HL-60 (cell line): ENCODE results near the gene AP1G1.

Experiments
- DNase-seq, 2 experiments: peaks; one replicate each; pipeline ENCODE4 v3.0.0-alpha.2; 2010 to 2020; ENCODE audit warnings: low read depth in 1 of 2, low spot score in 1 of 2
- H3K27ac ChIP-seq: fragments of 250-450 bp; sonication (Bioruptor Pico); replicated peaks from 2 replicates; pipeline ENCODE4 v1.5.1; 2020; ENCODE audit warnings: mild to moderate bottlenecking, moderate library complexity
- H3K27me3 ChIP-seq: fragments of 250-450 bp; sonication (Bioruptor Pico); 2 replicates; pipeline ENCODE4 v1.5.1; 2021; ENCODE audit warnings: mild to moderate bottlenecking, moderate library complexity; ENCODE audit not compliant: insufficient read depth, poor library complexity, severe bottlenecking
- H3K4me3 ChIP-seq: replicated peaks from 2 replicates; pipeline ENCODE4 v1.5.1; 2011; ENCODE audit warnings: mild to moderate bottlenecking, control low read depth, low read length; ENCODE audit not compliant: insufficient read depth
- GABPA ChIP-seq: IDR thresholded peaks from 2 replicates; pipeline ENCODE4 v1.6.1; 2012; ENCODE audit warnings: low read depth
- POLR2AphosphoS5 ChIP-seq: IDR thresholded peaks from 2 replicates; pipeline ENCODE4 v1.6.1; 2012; ENCODE audit warnings: low read depth
- SPI1 ChIP-seq: IDR thresholded peaks from 2 replicates; pipeline ENCODE4 v1.6.1; 2012; ENCODE audit warnings: low read depth, mild to moderate bottlenecking, borderline replicate concordance
- TF ChIP-seq, protein P1 (sequence below): IDR thresholded peaks from one replicate; pipeline ENCODE4 v1.5.1; 2011; ENCODE audit warnings: low read length, control low read depth, inconsistent platforms; ENCODE audit not compliant: insufficient read depth
- TF ChIP-seq, protein P2 (sequence below): IDR thresholded peaks from 2 replicates; pipeline ENCODE4 v1.6.1; 2012; ENCODE audit warnings: low read depth; ENCODE audit not compliant: insufficient replicate concordance

The AP1G1 gene

DNA sequence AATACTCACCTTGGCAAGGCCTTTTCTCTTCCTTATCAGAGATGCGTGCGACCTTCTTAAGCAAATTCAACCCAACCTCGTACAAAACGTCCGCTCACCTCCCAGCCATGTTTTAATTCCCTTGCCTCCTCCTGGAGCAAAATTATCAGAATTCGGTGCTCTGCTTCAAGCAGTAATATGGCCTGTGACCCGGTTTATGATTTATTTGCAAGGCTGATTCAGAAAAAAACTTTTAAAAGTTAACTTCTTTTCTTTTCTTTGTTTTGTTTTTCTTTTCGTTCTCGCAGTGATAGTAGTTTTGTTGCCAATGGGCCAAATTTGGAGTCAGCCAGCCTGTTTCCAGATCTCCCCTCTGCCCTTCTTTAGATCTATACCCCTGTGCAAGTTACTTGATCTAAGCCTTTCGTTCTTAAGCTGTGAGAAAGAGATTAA lies 84.3 kb downstream of the AP1G1 start, which contains the start of gene PHLPP2:
Gene PHLPP2 (minus strand): TSS at position 382 of the 432 bp plus-strand sequence. CDS start 9,906 bp downstream, outside the sequence.
- Histone ChIP-seq H3K4me3 (peak within 1 kb of the TSS; percentile 81), H3K27me3 (peaks cover 6% of the 10 kb centered on the region), H3K27ac (no peak within 1 kb of the TSS)
- TF ChIP-seq, protein P1, sequence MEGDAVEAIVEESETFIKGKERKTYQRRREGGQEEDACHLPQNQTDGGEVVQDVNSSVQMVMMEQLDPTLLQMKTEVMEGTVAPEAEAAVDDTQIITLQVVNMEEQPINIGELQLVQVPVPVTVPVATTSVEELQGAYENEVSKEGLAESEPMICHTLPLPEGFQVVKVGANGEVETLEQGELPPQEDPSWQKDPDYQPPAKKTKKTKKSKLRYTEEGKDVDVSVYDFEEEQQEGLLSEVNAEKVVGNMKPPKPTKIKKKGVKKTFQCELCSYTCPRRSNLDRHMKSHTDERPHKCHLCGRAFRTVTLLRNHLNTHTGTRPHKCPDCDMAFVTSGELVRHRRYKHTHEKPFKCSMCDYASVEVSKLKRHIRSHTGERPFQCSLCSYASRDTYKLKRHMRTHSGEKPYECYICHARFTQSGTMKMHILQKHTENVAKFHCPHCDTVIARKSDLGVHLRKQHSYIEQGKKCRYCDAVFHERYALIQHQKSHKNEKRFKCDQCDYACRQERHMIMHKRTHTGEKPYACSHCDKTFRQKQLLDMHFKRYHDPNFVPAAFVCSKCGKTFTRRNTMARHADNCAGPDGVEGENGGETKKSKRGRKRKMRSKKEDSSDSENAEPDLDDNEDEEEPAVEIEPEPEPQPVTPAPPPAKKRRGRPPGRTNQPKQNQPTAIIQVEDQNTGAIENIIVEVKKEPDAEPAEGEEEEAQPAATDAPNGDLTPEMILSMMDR: no peak
- no peak for TF ChIP-seq GABPA
- DNase-seq: no peak

DNA sequence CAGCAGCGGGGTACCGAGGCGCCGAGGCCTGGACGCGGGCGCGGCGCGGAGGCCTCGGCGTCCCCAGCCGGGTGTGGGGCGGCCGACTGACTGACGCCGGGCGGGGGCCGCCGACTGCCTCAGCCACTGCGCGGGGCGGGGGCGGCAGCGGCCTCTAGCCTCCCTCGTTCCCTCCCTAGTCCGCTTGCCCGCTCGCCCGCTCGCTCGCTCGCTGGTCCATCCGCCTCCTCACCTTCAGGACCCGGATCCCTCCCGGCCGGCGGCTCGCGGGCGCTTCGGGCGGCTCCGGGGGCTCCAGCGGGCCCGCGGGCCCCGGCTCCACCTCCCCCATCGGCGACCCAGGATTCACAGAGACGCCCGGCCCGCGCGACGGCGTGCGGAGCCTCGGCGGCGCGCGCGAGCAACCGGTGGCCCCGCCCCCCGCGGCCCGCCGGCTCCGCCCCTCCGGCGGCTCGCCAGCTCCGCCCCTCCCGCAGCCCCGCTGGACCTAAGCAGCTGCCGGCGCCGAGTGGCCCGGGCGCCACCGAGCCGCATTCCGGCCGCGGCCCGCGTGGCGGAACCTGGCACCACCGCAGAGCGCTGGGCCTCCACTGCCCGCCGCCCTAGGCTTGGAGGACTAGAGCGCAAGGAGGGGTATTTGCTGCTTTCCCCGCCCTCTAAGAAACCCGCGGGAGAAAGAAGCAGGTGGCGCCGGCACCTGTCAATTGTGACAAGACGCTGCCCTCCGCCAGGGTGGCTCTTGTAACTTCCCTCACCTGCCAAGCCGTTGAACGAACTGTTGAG lies 84.9 kb downstream of the AP1G1 start:
- TF ChIP-seq, protein P2, sequence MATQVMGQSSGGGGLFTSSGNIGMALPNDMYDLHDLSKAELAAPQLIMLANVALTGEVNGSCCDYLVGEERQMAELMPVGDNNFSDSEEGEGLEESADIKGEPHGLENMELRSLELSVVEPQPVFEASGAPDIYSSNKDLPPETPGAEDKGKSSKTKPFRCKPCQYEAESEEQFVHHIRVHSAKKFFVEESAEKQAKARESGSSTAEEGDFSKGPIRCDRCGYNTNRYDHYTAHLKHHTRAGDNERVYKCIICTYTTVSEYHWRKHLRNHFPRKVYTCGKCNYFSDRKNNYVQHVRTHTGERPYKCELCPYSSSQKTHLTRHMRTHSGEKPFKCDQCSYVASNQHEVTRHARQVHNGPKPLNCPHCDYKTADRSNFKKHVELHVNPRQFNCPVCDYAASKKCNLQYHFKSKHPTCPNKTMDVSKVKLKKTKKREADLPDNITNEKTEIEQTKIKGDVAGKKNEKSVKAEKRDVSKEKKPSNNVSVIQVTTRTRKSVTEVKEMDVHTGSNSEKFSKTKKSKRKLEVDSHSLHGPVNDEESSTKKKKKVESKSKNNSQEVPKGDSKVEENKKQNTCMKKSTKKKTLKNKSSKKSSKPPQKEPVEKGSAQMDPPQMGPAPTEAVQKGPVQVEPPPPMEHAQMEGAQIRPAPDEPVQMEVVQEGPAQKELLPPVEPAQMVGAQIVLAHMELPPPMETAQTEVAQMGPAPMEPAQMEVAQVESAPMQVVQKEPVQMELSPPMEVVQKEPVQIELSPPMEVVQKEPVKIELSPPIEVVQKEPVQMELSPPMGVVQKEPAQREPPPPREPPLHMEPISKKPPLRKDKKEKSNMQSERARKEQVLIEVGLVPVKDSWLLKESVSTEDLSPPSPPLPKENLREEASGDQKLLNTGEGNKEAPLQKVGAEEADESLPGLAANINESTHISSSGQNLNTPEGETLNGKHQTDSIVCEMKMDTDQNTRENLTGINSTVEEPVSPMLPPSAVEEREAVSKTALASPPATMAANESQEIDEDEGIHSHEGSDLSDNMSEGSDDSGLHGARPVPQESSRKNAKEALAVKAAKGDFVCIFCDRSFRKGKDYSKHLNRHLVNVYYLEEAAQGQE: no peak
- TF ChIP-seq POLR2AphosphoS5 (no peak), SPI1 (no peak), GABPA (no peak)
- TF ChIP-seq, protein P1: no peak
- peak overlapping the region; percentile 81 for H3K4me3 ChIP-seq
- peaks cover 6% of the 10 kb centered on the region for H3K27me3 ChIP-seq
- peak; percentile 40 to 50 for DNase-seq
- H3K27ac ChIP-seq: no peak overlapping the region

DNA sequence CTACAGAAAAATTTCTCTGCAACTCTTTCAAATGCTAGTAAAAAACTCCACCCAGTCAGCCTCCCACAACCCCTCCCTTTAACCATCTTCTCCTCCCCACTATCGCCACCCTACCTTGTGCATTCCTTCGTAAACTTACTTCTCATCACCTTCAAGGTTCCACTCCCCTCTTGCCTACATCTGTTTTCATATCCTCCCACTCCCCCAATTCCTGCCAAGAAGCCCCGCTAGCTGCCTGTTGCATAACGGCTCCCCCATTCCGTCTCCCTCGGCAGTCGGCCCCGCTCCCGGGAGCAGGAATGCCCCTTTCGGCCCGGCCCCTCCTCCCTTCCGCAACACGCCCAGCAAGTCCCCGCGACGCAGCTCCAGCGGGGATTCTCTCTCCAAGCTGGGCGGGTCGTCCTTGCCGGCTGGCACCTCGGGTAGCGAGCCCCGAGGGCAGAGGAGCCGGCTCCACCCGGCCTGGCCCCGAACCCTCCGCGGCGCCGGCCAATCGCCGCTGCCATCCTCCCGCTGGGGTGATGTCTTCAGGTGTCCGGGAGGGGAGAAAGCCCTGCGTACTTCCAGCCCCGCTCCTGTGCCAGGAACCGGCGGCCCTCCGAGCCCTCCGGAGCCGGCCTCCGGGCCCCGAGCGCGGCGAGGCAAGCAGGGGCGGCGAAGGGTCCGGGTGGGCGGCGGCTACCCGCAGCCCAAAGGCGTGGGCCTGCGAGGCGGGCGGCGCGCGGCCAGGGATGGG lies 85.7 kb downstream of the AP1G1 start:
- Histone ChIP-seq H3K27ac (no peak overlapping the region), H3K27me3 (peaks cover 6% of the 10 kb centered on the region), H3K4me3 (peak overlapping the region; percentile 81)
- TF ChIP-seq SPI1: no peak
- TF ChIP-seq GABPA: no peak
- TF ChIP-seq POLR2AphosphoS5: no peak
- TF ChIP-seq, protein P2: no peak
- TF ChIP-seq, protein P1: no peak
- peak; percentile 10 to 33 for DNase-seq
